ENCODE measurements around the gene CARS1. TPM values are rescaled to one million over a fixed set of nuclear protein-coding genes. Genes with fewer than 3 reads are reported as not detected.

Gene CARS1
- total and polyA plus RNA-seq, 9 donors, result 12.5 to 148 (median 17.6) TPM

DNA sequence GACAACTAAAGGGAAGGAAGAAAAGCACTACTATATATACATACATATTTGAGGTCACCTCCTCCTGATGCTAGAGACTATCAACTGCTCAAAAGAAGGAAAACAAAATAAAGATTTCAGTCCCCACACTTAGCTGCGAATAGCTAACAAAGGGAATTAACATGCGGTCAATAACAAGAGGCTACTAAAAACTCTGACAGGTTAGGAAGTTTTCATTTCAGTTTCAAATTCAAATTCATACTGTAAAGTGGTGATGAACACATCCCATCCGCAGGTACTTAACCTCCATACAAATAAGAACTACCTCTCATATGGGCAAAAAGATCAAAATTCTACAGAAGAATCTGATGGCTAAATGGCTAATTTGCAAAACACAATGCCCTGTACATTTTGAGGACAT, 67.7 kb downstream of the CARS1 start:
- no peak overlapping the region for H3K27ac ChIP-seq
- no peak overlapping the region for H3K4me3 ChIP-seq
- intact Hi-C loops (cut with DNase I), result no loop called here

DNA sequence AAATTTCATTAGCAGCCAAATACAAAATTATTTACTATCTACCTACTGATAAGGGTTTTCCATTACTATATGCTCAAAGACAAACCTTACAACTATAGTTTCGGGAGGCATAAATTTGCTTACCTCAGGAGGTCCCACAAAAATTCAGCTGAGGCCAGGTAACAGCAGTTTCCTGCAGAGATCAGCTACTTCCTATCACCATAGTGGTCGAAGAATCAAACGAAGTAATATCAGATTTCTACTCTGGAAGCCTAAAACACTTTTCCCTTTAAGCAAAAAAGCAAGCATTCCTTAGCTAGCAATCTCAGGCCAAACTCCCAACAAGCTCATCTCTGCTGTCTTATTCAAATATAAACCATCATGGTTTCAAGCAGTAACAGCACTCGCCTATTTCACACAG, 68.2 kb downstream of the CARS1 start:
- WGBS, 3 donors, result 26 to 36% (median 33%) methylated on average over 4 of the region's 4 CpGs
- DNase-seq, result no peak
- H3K9me3 ChIP-seq, result no peaks in the 10 kb centered on the region
- peaks cover 9% of the 10 kb centered on the region for H3K4me1 ChIP-seq (ENCODE audit: insufficient read depth)
- no peak overlapping the region for H3K4me3 ChIP-seq
- H3K27me3 ChIP-seq, result no peaks in the 10 kb centered on the region
- intact Hi-C loops (cut with DNase I), result no loop called here
- H3K36me3 ChIP-seq, result no peaks in the 10 kb centered on the region
- H3K27ac ChIP-seq, result no peak overlapping the region
- no peak for TF ChIP-seq EP300 (IDR thresholded peaks at IDR 0.05)
- no peak for TF ChIP-seq POLR2A (IDR thresholded peaks at IDR 0.05)
- TF ChIP-seq, protein P1, sequence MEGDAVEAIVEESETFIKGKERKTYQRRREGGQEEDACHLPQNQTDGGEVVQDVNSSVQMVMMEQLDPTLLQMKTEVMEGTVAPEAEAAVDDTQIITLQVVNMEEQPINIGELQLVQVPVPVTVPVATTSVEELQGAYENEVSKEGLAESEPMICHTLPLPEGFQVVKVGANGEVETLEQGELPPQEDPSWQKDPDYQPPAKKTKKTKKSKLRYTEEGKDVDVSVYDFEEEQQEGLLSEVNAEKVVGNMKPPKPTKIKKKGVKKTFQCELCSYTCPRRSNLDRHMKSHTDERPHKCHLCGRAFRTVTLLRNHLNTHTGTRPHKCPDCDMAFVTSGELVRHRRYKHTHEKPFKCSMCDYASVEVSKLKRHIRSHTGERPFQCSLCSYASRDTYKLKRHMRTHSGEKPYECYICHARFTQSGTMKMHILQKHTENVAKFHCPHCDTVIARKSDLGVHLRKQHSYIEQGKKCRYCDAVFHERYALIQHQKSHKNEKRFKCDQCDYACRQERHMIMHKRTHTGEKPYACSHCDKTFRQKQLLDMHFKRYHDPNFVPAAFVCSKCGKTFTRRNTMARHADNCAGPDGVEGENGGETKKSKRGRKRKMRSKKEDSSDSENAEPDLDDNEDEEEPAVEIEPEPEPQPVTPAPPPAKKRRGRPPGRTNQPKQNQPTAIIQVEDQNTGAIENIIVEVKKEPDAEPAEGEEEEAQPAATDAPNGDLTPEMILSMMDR (IDR thresholded peaks at IDR 0.05), result no peak

More for the DNA sequence above, 67.7 kb downstream of the CARS1 start:
- H3K4me1 ChIP-seq (ENCODE audit: insufficient read depth), result peaks cover 9% of the 10 kb centered on the region
- no peaks in the 10 kb centered on the region for H3K27me3 ChIP-seq
- 31 to 36% (median 35%) methylated on average over 3 of the region's 3 CpGs for WGBS, 3 donors
- no peak for TF ChIP-seq POLR2A (IDR thresholded peaks at IDR 0.05)
- TF ChIP-seq EP300 (IDR thresholded peaks at IDR 0.05), result no peak
- TF ChIP-seq, protein P1 (IDR thresholded peaks at IDR 0.05), result no peak
- no peaks in the 10 kb centered on the region for H3K9me3 ChIP-seq
- no peaks in the 10 kb centered on the region for H3K36me3 ChIP-seq
- DNase-seq, result no peak

DNA sequence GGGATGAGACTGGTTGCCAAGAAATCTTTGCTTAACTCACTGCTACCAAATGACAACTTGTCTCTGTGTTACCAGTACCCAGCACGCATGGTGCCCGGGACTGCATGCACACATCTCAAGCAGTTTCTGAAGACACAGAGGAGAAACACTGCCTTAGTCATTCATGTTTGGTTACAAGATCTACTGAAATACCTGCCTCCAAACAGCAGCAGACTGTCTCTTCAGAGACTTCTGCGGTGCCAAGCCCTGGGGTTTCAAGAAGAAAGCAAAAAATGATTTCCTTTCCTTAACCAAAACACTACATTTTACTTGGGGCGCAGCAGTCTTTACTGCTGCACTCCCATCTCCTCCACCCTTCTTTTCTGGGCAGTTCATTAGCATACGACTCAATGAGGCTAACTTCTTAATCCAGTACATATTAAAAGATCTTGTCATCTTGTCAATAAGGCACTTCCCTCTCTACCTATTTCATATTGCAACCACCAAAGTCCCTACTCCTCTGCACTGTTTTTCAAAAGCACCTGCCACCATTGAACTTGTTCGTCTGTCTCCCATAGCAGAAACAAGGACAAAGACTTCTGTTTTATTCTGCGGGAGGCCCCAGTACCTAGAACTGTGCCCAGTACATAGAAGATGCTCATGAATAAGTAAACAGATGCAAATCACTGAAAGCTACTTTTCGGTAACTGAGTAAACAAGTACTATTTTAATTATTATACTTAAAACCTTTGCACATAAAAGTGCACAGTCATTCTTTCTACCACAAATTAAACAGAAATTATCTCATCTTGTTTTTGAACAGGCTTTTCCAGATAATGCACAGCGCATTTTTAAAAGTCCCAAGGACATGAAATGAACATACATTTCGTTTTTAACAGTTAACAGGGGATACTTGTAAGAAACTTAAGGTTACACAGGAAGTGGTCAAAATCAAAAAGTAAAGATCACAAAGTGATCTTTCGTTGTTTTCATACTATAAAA, 69.1 kb downstream of the CARS1 start:
- no peaks in the 10 kb centered on the region for H3K9me3 ChIP-seq
- no peak overlapping the region for H3K4me3 ChIP-seq
- peaks cover 9% of the 10 kb centered on the region for H3K4me1 ChIP-seq (ENCODE audit: insufficient read depth)
- no peak for DNase-seq
- H3K36me3 ChIP-seq, result no peaks in the 10 kb centered on the region
- intact Hi-C loops (cut with DNase I), result no loop called here
- no peaks in the 10 kb centered on the region for H3K27me3 ChIP-seq
- WGBS, 3 donors, result 46 to 54% (median 47%) methylated on average over 11 of the region's 11 CpGs
- TF ChIP-seq EP300 (IDR thresholded peaks at IDR 0.05) (no peak), POLR2A (IDR thresholded peaks at IDR 0.05) (no peak)
- TF ChIP-seq, protein P1 (IDR thresholded peaks at IDR 0.05), result no peak
- H3K27ac ChIP-seq, result no peak overlapping the region

DNA sequence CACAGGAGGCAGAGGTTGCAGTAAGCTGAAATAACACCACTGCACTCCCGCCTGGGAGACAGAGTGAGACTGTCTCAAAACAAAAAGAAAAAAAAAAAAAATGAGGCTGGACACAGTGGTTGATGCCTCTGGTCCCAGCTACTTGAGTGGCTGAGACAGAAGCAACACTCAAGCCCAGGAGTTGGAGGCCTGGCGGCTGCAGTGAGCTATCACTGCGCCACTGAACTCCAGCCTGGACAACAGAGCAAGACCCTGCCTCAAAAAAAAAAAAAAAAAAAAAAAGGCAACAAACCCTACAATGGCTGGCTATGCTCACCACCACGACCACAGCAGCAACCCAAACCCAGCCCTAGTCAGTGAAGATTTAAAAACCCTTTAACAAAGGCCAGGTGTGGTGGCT, 73.3 kb downstream of the CARS1 start:
- H3K36me3 ChIP-seq, result no peaks in the 10 kb centered on the region
- no peaks in the 10 kb centered on the region for H3K27me3 ChIP-seq
- H3K9me3 ChIP-seq, result no peaks in the 10 kb centered on the region
- no peak for TF ChIP-seq EP300 (IDR thresholded peaks at IDR 0.05)
- TF ChIP-seq, protein P1 (IDR thresholded peaks at IDR 0.05), result no peak
- TF ChIP-seq POLR2A (IDR thresholded peaks at IDR 0.05), result no peak
- peaks cover 5% of the 10 kb centered on the region for H3K4me1 ChIP-seq (ENCODE audit: insufficient read depth)
- H3K4me3 ChIP-seq, result no peak overlapping the region
- 93 to 94% (median 93%) methylated on average over 4 of the region's 4 CpGs for WGBS, 3 donors
- DNase-seq, result no peak
- H3K27ac ChIP-seq, result no peak overlapping the region
- intact Hi-C loops (cut with DNase I), result no loop called here

Data from ovary (tissue), 9 donors.